C4-2B (cell line): ENCODE results near the gene IRAK4.

Experiments
- ZFX ChIP-seq: fragments of 450-650 bp; IDR thresholded peaks from 2 replicates; pipeline ENCODE4 v1.6.1; 2017
- TF ChIP-seq, protein P1 (sequence below): fragments of 450-650 bp; conservative IDR thresholded peaks from 2 replicates; pipeline ENCODE4 v1.5.1; 2017; ENCODE audit warnings: mild to moderate bottlenecking

DNA sequence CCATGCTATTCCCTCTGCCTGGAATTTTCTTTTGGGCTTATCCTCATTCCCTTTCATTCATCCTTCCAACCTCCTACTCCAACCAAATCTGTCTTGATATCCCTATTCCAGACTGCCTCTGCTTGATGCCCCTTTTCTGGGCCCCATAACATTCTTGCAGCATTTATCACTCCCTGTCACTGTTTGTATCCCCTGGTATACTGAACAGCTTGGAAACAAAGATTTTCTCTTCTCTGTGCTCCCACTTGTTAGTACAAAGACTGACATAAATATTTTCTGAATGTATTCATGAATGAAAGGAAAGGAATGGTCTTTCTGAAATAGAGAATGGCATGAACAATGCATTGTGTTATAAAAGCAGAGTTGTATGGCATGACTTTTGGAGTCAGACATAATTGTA lies 7.5 kb downstream of the IRAK4 start:
- TF ChIP-seq, protein P1, sequence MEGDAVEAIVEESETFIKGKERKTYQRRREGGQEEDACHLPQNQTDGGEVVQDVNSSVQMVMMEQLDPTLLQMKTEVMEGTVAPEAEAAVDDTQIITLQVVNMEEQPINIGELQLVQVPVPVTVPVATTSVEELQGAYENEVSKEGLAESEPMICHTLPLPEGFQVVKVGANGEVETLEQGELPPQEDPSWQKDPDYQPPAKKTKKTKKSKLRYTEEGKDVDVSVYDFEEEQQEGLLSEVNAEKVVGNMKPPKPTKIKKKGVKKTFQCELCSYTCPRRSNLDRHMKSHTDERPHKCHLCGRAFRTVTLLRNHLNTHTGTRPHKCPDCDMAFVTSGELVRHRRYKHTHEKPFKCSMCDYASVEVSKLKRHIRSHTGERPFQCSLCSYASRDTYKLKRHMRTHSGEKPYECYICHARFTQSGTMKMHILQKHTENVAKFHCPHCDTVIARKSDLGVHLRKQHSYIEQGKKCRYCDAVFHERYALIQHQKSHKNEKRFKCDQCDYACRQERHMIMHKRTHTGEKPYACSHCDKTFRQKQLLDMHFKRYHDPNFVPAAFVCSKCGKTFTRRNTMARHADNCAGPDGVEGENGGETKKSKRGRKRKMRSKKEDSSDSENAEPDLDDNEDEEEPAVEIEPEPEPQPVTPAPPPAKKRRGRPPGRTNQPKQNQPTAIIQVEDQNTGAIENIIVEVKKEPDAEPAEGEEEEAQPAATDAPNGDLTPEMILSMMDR: no peak
- no peak for TF ChIP-seq ZFX
